SU-DHL-6 (cell line): ENCODE data around the gene WDFY1.

Source experiments
- CTCF ChIP-seq: fragments of 200-600 bp; sonication (generic); IDR thresholded peaks from one replicate; pipeline ENCODE4 v1.5.1; 2017; ENCODE audit warnings: antibody characterized with exemption, mild to moderate bottlenecking, low read length, moderate library complexity; ENCODE audit not compliant: insufficient read depth, poor library complexity, severe bottlenecking
- EZH2phosphoT487 ChIP-seq: fragments of 200-600 bp; sonication (generic), shearing (Covaris generic); conservative IDR thresholded peaks from 2 replicates; pipeline ENCODE4 v1.6.1; 2018; ENCODE audit warnings: mild to moderate bottlenecking, antibody characterized with exemption, low read length, moderate library complexity, mixed read lengths

- TF ChIP-seq CTCF, result no peak
- no peak for TF ChIP-seq EZH2phosphoT487
These were observed 36.7 kb downstream of the WDFY1 start for GRCh38 chr2:223908304-223908998.
